Heart right ventricle (tissue), 16 donors: Measurements from ENCODE around the gene UBE3A. TPM values are rescaled to one million over a fixed set of nuclear protein-coding genes. Genes with fewer than 3 reads are reported as not detected.
"Not testable (repeated sequence)": the region's sequence is repeated elsewhere in the genome, so short reads cannot be mapped to it uniquely, and the experiment has no call there.

ENCODE experiments used
- ATAC-seq, 8 donors: fragments of 200-7000 bp; cut with Tn5 transposase; one replicate each; pipeline ENCODE4 v1.9.1; 2020; ENCODE audit warnings: mild to moderate bottlenecking in 8 of 8, moderate library complexity in 8 of 8, moderate number of reproducible peaks in 1 of 8
- DNase-seq, 2 donors: peaks; one replicate each; pipeline ENCODE4 v3.0.0-alpha.2; 2020
- H3K27ac ChIP-seq, 10 donors: fragments of 200-600 bp; sonication (generic) in 2 of 10; one replicate each; pipeline versions ENCODE4 v1.5.0 to v1.8.0; 2020 to 2022; ENCODE audit warnings: mild to moderate bottlenecking in 3 of 10
- H3K27me3 ChIP-seq, 7 donors: fragments of 200-600 bp; one replicate each; pipeline ENCODE4 v1.8.0; 2021 to 2022; ENCODE audit warnings: mild to moderate bottlenecking in 2 of 7
- H3K36me3 ChIP-seq, 9 donors: fragments of 200-600 bp; sonication (generic) in 1 of 9; one replicate each; pipeline versions ENCODE4 v1.5.0 to v1.8.0; 2020 to 2022; ENCODE audit warnings: mild to moderate bottlenecking in 2 of 9
- H3K4me1 ChIP-seq, 9 donors: fragments of 200-600 bp; sonication (generic) in 1 of 9; one replicate each; pipeline versions ENCODE4 v1.5.0 to v1.8.0; 2020 to 2022; ENCODE audit warnings: mild to moderate bottlenecking in 4 of 9
- H3K4me3 ChIP-seq, 10 donors: fragments of 200-600 bp; sonication (generic) in 2 of 10; one replicate each; pipeline versions ENCODE4 v1.5.0 to v1.8.0; 2020 to 2022; ENCODE audit warnings: mild to moderate bottlenecking in 7 of 10, moderate library complexity in 2 of 10
- H3K9me3 ChIP-seq, 11 donors: fragments of 200-600 bp in 10 of 11; sonication (generic) in 2 of 11; one replicate each; pipeline versions ENCODE4 v1.5.0 to v1.8.0; 2013 to 2022; ENCODE audit warnings: mild to moderate bottlenecking in 2 of 11, control low read depth in 1 of 11, moderate library complexity in 1 of 11
- CTCF ChIP-seq, 9 donors: fragments of 200-600 bp; sonication (generic) in 2 of 9; IDR thresholded peaks; one replicate each; pipeline versions ENCODE4 v1.5.0 to v1.8.0; 2021 to 2022; ENCODE audit warnings: antibody characterized with exemption in 9 of 9, mild to moderate bottlenecking in 5 of 9, moderate library complexity in 1 of 9
- WGBS, 2 donors: extraction: QIAGEN DNeasy Blood & Tissue Kit; methylation state at CpG; one replicate each; pipeline ENCODE4 v1.1.7; 2013; ENCODE audit warnings: inconsistent platforms in 1 of 2; 5-methylcytosine and 5-hydroxymethylcytosine counted together
- intact Hi-C, 10 donors: fragments of 100-400 bp; cut with DNase I; formaldehyde crosslinking; loops; one replicate each; pipeline versions ENCODE4 v1.11.1 to v1.14.2; 2022
- polyA plus RNA-seq, 2 donors: library from polyadenylated mRNA; stranded (reverse); fragments of 200-250 nt; gene quantifications; one replicate each; pipeline ENCODE4 v1.2.3, GENCODE V29; 2013
- total RNA-seq, 10 donors: library from RNA; stranded (reverse); fragmentation: NEBNext Ultra II Directional in 3 of 10; extraction: Animal tissue kit (Norgen Biotek cat#: 25700) in 3 of 10; gene quantifications; one replicate each; pipeline versions ENCODE4 v1.2.1 to v1.2.4, GENCODE V29; 2021 to 2023
- donor health status: Arrhythmogenic right ventricular cardiomyopathy.
- donor health status: ischemic (EF 13 %, LVEDD 7.1; RV severe dilation, severe dysfunction).
- donor health status: healthy with polysubstance abuse.
- donor health status: DM: no; HTN: yes; CAD: no.
- donor health status: DM: no; HTN: no; CAD: no.
- donor health status: ischemic (EF 25% LVEDD 6.9; RV normal size, moderate dysfunction).
- donor health status: ischemic (EF 25% LVEDD 5.7; RV mildly dilated, moderate dysfunction).
- donor health status: healthy.
- donor health status: DM: yes; HTN: yes; CAD: no.
- donor health status: Ischemic cardiomyopathy.
- donor health status: ischemic (EF 35%, LVEDD 5.7; RV mildly dilated, moderate dysfunction).
- donor health status: nonischemic (EF 11% LVEDD 7.7; RV severe dilation, severe dysfunction).
- donor health status: DM: yes; HTN: yes; CAD: no.
- donor health status: PGD.
- donor health status: ischemic (EF 29% LVEDD 5.4; RV normal size, mild dysfunction).
- donor health status: nonischemic (EF 23%, LVEDD 6.1; RV moderate dilation, normal function).

Gene UBE3A
- total and polyA plus RNA-seq, 12 donors: 24.2 to 146 (median 108) TPM

- Histone ChIP-seq H3K27ac (no peak overlapping the region), H3K4me3 (no peak overlapping the region), H3K9me3 (peaks cover 0 to 29% (median 0%) of the 10 kb centered on the region in 11 donors), H3K36me3 (peaks cover 0 to 8% (median 0%) of the 10 kb centered on the region in 9 donors), H3K27me3 (no peaks in the 10 kb centered on the region), H3K4me1 (peaks cover 0 to 78% (median 54%) of the 10 kb centered on the region in 9 donors)
- ATAC-seq (no peak), DNase-seq (no peak)
- WGBS, 2 donors: 96 to 97% methylated on average over 1 of the region's 1 CpG
- intact Hi-C loops: no loop called here
- no peak for TF ChIP-seq CTCF (IDR thresholded peaks at IDR 0.05)
Measured at GRCh38 chr15:25415217-25415616, 23.6 kb downstream of the UBE3A start.

GRCh38 chr15:25410649-25411048, 28.2 kb downstream of the UBE3A start:
- H3K4me3 ChIP-seq: no peak overlapping the region
- H3K27me3 ChIP-seq: no peaks in the 10 kb centered on the region
- ATAC-seq: no peak
- no peaks in the 10 kb centered on the region for H3K9me3 ChIP-seq
- intact Hi-C loops: no loop called here
- TF ChIP-seq CTCF (IDR thresholded peaks at IDR 0.05): no peak
- H3K36me3 ChIP-seq: peaks cover 0 to 19% (median 0%) of the 10 kb centered on the region in 9 donors
- 83 to 86% methylated on average over 2 of the region's 2 CpGs for WGBS, 2 donors
- DNase-seq: no peak
- H3K4me1 ChIP-seq: peaks cover 3 to 96% (median 68%) of the 10 kb centered on the region in 9 donors
- peak overlapping the region in 1 of 10 donors; percentile 21 for H3K27ac ChIP-seq

- Histone ChIP-seq H3K4me1 (peaks cover 3 to 87% (median 59%) of the 10 kb centered on the region in 9 donors), H3K36me3 (peaks cover 0 to 29% (median 3%) of the 10 kb centered on the region in 9 donors)
- DNase-seq, H3K9me3 ChIP-seq, H3K27ac ChIP-seq, H3K4me3 ChIP-seq, H3K27me3 ChIP-seq: not testable (repeated sequence)
- WGBS, 2 donors: 57 to 61% methylated on average over 4 of the region's 4 CpGs
- ATAC-seq: peak in 1 of 8 donors; percentile 53
- intact Hi-C loops: loop anchor here in 2 of 10 donors (2.0 to 10.0 kb wide), 3 partner anchors 19 to 55 kb away; no protein-coding TSS in a partner anchor
Measured at GRCh38 chr15:25409731-25410130, 29.1 kb downstream of the UBE3A start.

GRCh38 chr15:25408929-25409328, 29.9 kb downstream of the UBE3A start:
- no peak for TF ChIP-seq CTCF (IDR thresholded peaks at IDR 0.05)
- ATAC-seq (no peak), DNase-seq (no peak)
- no peak overlapping the region for H3K4me3 ChIP-seq
- H3K27me3 ChIP-seq: no peaks in the 10 kb centered on the region
- H3K36me3 ChIP-seq: peaks cover 0 to 37% (median 8%) of the 10 kb centered on the region in 9 donors
- H3K4me1 ChIP-seq: peaks cover 3 to 79% (median 56%) of the 10 kb centered on the region in 9 donors
- WGBS, 2 donors: 89% methylated on average over 2 of the region's 2 CpGs
- H3K27ac ChIP-seq: no peak overlapping the region
- intact Hi-C loops: loop anchor here in 2 of 10 donors (2.0 to 10.0 kb wide), 3 partner anchors 20 to 54 kb away; no protein-coding TSS in a partner anchor
- no peaks in the 10 kb centered on the region for H3K9me3 ChIP-seq

- peaks cover 0 to 1% (median 0%) of the 10 kb centered on the region in 11 donors for H3K9me3 ChIP-seq
- peak overlapping the region in 1 of 10 donors; percentile 12 for H3K27ac ChIP-seq
- ATAC-seq (peak in 3 of 8 donors; percentile 70 to 72 (median 70)), DNase-seq (no peak)
- H3K4me1 ChIP-seq: peaks cover 3 to 74% (median 51%) of the 10 kb centered on the region in 9 donors
- TF ChIP-seq CTCF (IDR thresholded peaks at IDR 0.05): no peak
- 56 to 62% methylated on average over 2 of the region's 2 CpGs for whole genome bisulfite sequencing, 2 donors
- H3K27me3 ChIP-seq: no peaks in the 10 kb centered on the region
- intact Hi-C loops: loop anchor here in 2 of 10 donors (2.0 to 10.0 kb wide), 3 partner anchors 20 to 54 kb away; no protein-coding TSS in a partner anchor
- H3K36me3 ChIP-seq: peaks cover 0 to 42% (median 11%) of the 10 kb centered on the region in 9 donors
- H3K4me3 ChIP-seq: no peak overlapping the region
Measured at GRCh38 chr15:25408428-25408827, 30.4 kb downstream of the UBE3A start.
